HCT116 (cell line): ENCODE measurements around the gene SEPTIN6. TPM values are rescaled to one million over a fixed set of nuclear protein-coding genes. Genes with fewer than 3 reads are reported as not detected.
"Not testable (repeated sequence)": the region's sequence is repeated elsewhere in the genome, so short reads cannot be mapped to it uniquely, and the experiment has no call there.

Experiments
- ATAC-seq: fragments of 200-7000 bp; cut with Tn5 transposase; 2 replicates; pipeline ENCODE4 v1.9.1; 2020; ENCODE audit warnings: mild to moderate bottlenecking, moderate library complexity
- BruUV-seq: library from RNA; stranded (reverse); fragments of 400-500 nt; replicated peaks from 2 replicates; lab custom pipeline; 2021; lab: Mats Ljungman, UMichigan
- CTCF ChIA-PET: fragments of 300-600 bp; sonication (Branson Sonifier 250); formaldehyde crosslinking; loops from one replicate; lab custom pipeline; 2021; ENCODE audit warnings: antibody characterized with exemption; lab: Charles Lee
- POLR2A ChIA-PET: fragments of 300-600, 350-600 bp; sonication (Branson Sonifier 250); formaldehyde crosslinking; loops from one replicate; lab custom pipeline; 2021; ENCODE audit warnings: antibody characterized with exemption; lab: Charles Lee
- RAD21 ChIA-PET, 2 experiments: fragments of 300-600 bp; sonication (Branson Sonifier 250); formaldehyde crosslinking; loops; one replicate each; lab custom pipeline; 2023; ENCODE audit warnings: low total read pairs in 2 of 2; ENCODE audit not compliant: uncharacterized antibody in 2 of 2, unreplicated experiment in 2 of 2, low non-redundant PET in 1 of 2; lab: Charles Lee
- DNase-seq: peaks from one replicate; pipeline ENCODE4 v3.0.0-alpha.2; 2010; ENCODE audit warnings: low read depth, low spot score
- H2AFZ ChIP-seq: fragments of 200-600 bp; shearing (Covaris generic), sonication (generic); 2 replicates; pipeline ENCODE4 v1.6.1; 2017; ENCODE audit warnings: low read depth, mixed run types, mixed read lengths, antibody characterized with exemption, low read length; ENCODE audit not compliant: poor library complexity, severe bottlenecking
- H3K27ac ChIP-seq: 2 replicates; pipeline ENCODE4 v1.5.1; 2012; ENCODE audit warnings: low read depth, low read length
- H3K27me3 ChIP-seq: fragments of 200-600 bp; sonication (generic); 2 replicates; pipeline ENCODE4 v1.6.1; 2016; ENCODE audit warnings: mixed run types, low read length, mixed read lengths; ENCODE audit not compliant: insufficient read depth
- H3K36me3 ChIP-seq, 2 experiments: fragments of 200-500 bp in 1 of 2; fragments of 200-600 bp in 1 of 2; sonication (Bioruptor generic) in 1 of 2; sonication (generic) in 1 of 2; 2 replicates each; pipeline versions ENCODE4 v1.5.1 to v1.6.1; 2014 to 2016; ENCODE audit warnings: low read length in 2 of 2, inconsistent platforms in 1 of 2, mixed read lengths in 1 of 2, mixed run types in 1 of 2; ENCODE audit not compliant: insufficient read depth in 2 of 2, control insufficient read depth in 1 of 2
- H3K4me1 ChIP-seq, 2 experiments: fragments of 200-600 bp in 1 of 2; sonication (generic) in 1 of 2; 2 replicates each; pipeline versions ENCODE4 v1.5.1 to v1.6.1; 2012 to 2017; ENCODE audit warnings: low read length in 2 of 2, inconsistent platforms in 1 of 2, mild to moderate bottlenecking in 1 of 2, mixed read lengths in 1 of 2, mixed run types in 1 of 2, moderate library complexity in 1 of 2; ENCODE audit not compliant: insufficient read depth in 2 of 2, control insufficient read depth in 1 of 2
- H3K4me2 ChIP-seq: fragments of 200-600 bp; sonication (generic); 2 replicates; pipeline ENCODE4 v1.6.1; 2017; ENCODE audit warnings: mixed run types, low read length, mixed read lengths
- H3K4me3 ChIP-seq, 2 experiments: fragments of 200-600 bp in 1 of 2; sonication (generic) in 1 of 2; replicated peaks in 1 of 2; 2 replicates each; pipeline ENCODE4 v1.5.1; 2011 to 2016; ENCODE audit warnings: low read length in 2 of 2, control low read depth in 1 of 2, low read depth in 1 of 2, mild to moderate bottlenecking in 1 of 2, mixed read lengths in 1 of 2, mixed run types in 1 of 2
- H3K79me2 ChIP-seq: fragments of 200-600 bp; sonication (generic); 2 replicates; pipeline ENCODE4 v1.6.1; 2017; ENCODE audit warnings: mild to moderate bottlenecking, mixed run types, low read length, moderate library complexity, mixed read lengths; ENCODE audit not compliant: insufficient read depth
- H3K9ac ChIP-seq: fragments of 200-600 bp; sonication (generic); 2 replicates; pipeline ENCODE4 v1.6.1; 2016; ENCODE audit warnings: low read length, mixed read lengths
- H3K9me2 ChIP-seq: fragments of 200-600 bp; sonication (generic), shearing (Covaris generic); 2 replicates; pipeline ENCODE4 v1.6.1; 2017; ENCODE audit warnings: mixed run types, mild to moderate bottlenecking, moderate library complexity; ENCODE audit not compliant: insufficient read depth
- H3K9me3 ChIP-seq, 2 experiments: fragments of 200-500 bp in 1 of 2; fragments of 200-600 bp in 1 of 2; sonication (Bioruptor generic) in 1 of 2; sonication (generic) in 1 of 2; 2 replicates each; pipeline ENCODE4 v1.6.1; 2014 to 2017; ENCODE audit warnings: low read length in 2 of 2, mixed read lengths in 2 of 2, inconsistent platforms in 1 of 2, low read depth in 1 of 2, mild to moderate bottlenecking in 1 of 2, mixed run types in 1 of 2, moderate library complexity in 1 of 2; ENCODE audit not compliant: control insufficient read depth in 1 of 2, insufficient read depth in 1 of 2
- H4K20me1 ChIP-seq: fragments of 200-600 bp; sonication (generic), shearing (Covaris generic); 2 replicates; pipeline ENCODE4 v1.6.1; 2017; ENCODE audit warnings: mixed run types, mild to moderate bottlenecking, moderate library complexity; ENCODE audit not compliant: insufficient read depth
- EGR1 ChIP-seq: IDR thresholded peaks from 2 replicates; pipeline ENCODE4 v1.6.1; 2012; ENCODE audit warnings: low read depth
- ELF1 ChIP-seq: IDR thresholded peaks from 2 replicates; pipeline ENCODE4 v1.6.1; 2012; ENCODE audit warnings: low read depth, borderline replicate concordance
- EZH2 ChIP-seq: fragments of 200-600 bp; sonication (generic); IDR thresholded peaks from 2 replicates; pipeline ENCODE4 v1.6.1; 2017; ENCODE audit warnings: antibody characterized with exemption, mixed run types
- JUND ChIP-seq: IDR thresholded peaks from 2 replicates; pipeline ENCODE4 v1.6.1; 2012
- POLR2A ChIP-seq: IDR thresholded peaks from 2 replicates; pipeline ENCODE4 v1.7.0; 2011; ENCODE audit warnings: borderline replicate concordance; ENCODE audit not compliant: insufficient read depth, insufficient read length; ENCODE audit errors: extremely low read depth
- POLR2AphosphoS5 ChIP-seq: IDR thresholded peaks from 2 replicates; pipeline ENCODE4 v1.6.1; 2011; ENCODE audit warnings: mild to moderate bottlenecking, low read depth, low read length, moderate library complexity
- SP1 ChIP-seq: IDR thresholded peaks from 2 replicates; pipeline ENCODE4 v1.6.1; 2012; ENCODE audit warnings: low read depth
- ZFX ChIP-seq: fragments of 450-650 bp; IDR thresholded peaks from 2 replicates; pipeline ENCODE4 v1.6.1; 2017
- ZNF274 ChIP-seq: fragments of 200-500 bp; sonication (Bioruptor generic); IDR thresholded peaks from 2 replicates; pipeline ENCODE4 v1.6.1; 2014; ENCODE audit warnings: mild to moderate bottlenecking, low read depth, low read length, inconsistent platforms
- intact Hi-C: fragments of 100-400 bp; cut with micrococcal nuclease; formaldehyde crosslinking; loops from 2 replicates; pipeline ENCODE4 v1.10.0; 2022
- total RNA-seq: library from RNA; stranded (reverse); gene quantifications from one replicate; pipeline ENCODE4 v1.2.1, GENCODE V29; 2021; ENCODE audit not compliant: unreplicated experiment
- TF ChIP-seq, protein P1 (sequence below): IDR thresholded peaks from 2 replicates; pipeline ENCODE4 v1.6.1; 2012; ENCODE audit warnings: low read depth
- TF ChIP-seq, protein P2 (sequence below): IDR thresholded peaks from 2 replicates; pipeline ENCODE4 v1.6.1; 2012

Gene SEPTIN6
- total RNA-seq, 1 experiment from 2014 or later, result 10.8 TPM

DNA sequence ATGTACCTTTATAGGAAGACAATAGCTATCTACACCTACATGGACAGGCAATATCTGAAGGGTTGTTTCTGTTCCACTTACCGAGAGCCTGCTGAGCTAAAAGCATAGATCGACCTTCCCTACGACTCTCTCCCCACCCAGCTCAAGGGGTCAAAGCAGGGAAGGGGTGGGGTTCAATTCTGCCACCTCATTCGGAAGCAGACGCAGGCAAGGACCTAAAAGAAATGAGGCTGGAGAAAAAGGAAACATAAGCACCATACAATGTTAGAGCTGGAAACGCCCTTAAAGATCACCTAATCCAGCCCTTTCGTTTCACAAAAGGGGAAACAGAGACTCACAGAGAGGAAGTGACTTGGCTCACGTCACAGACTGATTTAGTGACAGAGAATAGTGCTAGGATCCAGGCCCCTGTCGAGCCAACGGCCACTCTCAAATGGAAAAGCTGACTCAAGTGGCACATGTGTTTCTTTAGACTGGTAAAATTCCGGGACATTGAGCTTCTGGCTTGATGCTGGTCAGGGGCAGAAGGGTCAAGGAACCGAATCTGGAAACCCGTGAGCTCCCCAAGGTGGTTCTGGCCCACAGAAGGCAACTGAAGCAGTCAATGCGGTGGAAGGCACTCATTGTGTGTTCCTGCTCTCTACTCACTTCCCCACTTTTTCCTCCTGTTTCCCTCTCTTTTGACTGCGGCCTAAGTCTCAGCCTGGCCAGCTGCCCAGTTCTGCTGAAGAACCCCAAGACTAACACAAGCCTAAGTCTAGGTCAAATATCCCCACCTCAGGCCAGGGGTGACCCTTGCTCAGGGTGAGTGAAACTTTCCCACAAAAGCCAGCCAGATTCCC lies 7.5 kb downstream of the SEPTIN6 start:
- no peaks in the 10 kb centered on the region for H3K27me3 ChIP-seq
- no peaks in the 10 kb centered on the region for H3K9me2 ChIP-seq
- H3K27ac ChIP-seq, result no peak overlapping the region
- no peaks in the 10 kb centered on the region for H3K36me3 ChIP-seq
- no peaks in the 10 kb centered on the region for H3K79me2 ChIP-seq
- BruUV-seq, result no TSS peak
- POLR2A ChIA-PET, result no interaction called here
- CTCF ChIA-PET, result no interaction called here
- H3K9ac ChIP-seq, result no peak overlapping the region
- intact Hi-C loops, result no loop called here
- no peak overlapping the region for H3K4me2 ChIP-seq
- no peaks in the 10 kb centered on the region for H4K20me1 ChIP-seq
- H3K4me3 ChIP-seq, result no peak overlapping the region
- TF ChIP-seq, protein P1, sequence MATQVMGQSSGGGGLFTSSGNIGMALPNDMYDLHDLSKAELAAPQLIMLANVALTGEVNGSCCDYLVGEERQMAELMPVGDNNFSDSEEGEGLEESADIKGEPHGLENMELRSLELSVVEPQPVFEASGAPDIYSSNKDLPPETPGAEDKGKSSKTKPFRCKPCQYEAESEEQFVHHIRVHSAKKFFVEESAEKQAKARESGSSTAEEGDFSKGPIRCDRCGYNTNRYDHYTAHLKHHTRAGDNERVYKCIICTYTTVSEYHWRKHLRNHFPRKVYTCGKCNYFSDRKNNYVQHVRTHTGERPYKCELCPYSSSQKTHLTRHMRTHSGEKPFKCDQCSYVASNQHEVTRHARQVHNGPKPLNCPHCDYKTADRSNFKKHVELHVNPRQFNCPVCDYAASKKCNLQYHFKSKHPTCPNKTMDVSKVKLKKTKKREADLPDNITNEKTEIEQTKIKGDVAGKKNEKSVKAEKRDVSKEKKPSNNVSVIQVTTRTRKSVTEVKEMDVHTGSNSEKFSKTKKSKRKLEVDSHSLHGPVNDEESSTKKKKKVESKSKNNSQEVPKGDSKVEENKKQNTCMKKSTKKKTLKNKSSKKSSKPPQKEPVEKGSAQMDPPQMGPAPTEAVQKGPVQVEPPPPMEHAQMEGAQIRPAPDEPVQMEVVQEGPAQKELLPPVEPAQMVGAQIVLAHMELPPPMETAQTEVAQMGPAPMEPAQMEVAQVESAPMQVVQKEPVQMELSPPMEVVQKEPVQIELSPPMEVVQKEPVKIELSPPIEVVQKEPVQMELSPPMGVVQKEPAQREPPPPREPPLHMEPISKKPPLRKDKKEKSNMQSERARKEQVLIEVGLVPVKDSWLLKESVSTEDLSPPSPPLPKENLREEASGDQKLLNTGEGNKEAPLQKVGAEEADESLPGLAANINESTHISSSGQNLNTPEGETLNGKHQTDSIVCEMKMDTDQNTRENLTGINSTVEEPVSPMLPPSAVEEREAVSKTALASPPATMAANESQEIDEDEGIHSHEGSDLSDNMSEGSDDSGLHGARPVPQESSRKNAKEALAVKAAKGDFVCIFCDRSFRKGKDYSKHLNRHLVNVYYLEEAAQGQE, result no peak
- TF ChIP-seq EGR1, result no peak
- no peak for TF ChIP-seq ZFX
- TF ChIP-seq, protein P2, sequence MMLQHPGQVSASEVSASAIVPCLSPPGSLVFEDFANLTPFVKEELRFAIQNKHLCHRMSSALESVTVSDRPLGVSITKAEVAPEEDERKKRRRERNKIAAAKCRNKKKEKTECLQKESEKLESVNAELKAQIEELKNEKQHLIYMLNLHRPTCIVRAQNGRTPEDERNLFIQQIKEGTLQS, result no peak
- no peak overlapping the region for H2AFZ ChIP-seq
- no peaks in the 10 kb centered on the region for H3K4me1 ChIP-seq
- DNase-seq, result no peak
- no peaks in the 10 kb centered on the region for H3K9me3 ChIP-seq
- RAD21 ChIA-PET, result no interaction called here
- no peak for ATAC-seq

DNA sequence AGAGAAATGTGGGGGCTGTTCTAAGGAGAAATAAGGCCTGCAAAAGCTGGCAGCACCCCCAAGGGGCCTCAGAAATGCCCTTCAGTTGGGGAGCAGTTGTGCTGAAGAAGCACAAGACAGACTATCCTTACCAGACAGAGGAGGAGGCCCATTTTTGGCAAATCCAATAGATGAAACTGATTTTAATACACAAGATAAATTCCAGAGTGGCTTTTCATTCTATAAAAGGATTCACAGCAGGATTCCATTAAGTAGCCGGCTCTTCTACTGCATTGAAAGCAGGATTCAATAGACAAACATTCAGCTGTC lies 8.1 kb downstream of the SEPTIN6 start:
- no peaks in the 10 kb centered on the region for H3K9me2 ChIP-seq
- no peaks in the 10 kb centered on the region for H3K36me3 ChIP-seq
- H3K27me3 ChIP-seq, result no peaks in the 10 kb centered on the region
- no peaks in the 10 kb centered on the region for H3K4me1 ChIP-seq
- no peak overlapping the region for H3K9ac ChIP-seq
- no peaks in the 10 kb centered on the region for H4K20me1 ChIP-seq
- ATAC-seq, result no peak
- H3K9me3 ChIP-seq, result no peaks in the 10 kb centered on the region
- ChIA-PET CTCF (no interaction called here), POLR2A (no interaction called here), RAD21 (no interaction called here)
- H3K4me3 ChIP-seq, result no peak overlapping the region
- BruUV-seq, result no TSS peak
- no peak for DNase-seq
- H3K79me2 ChIP-seq, result no peaks in the 10 kb centered on the region
- no peak overlapping the region for H3K27ac ChIP-seq
- intact Hi-C loops, result no loop called here
- no peak overlapping the region for H3K4me2 ChIP-seq
- H2AFZ ChIP-seq, result no peak overlapping the region
- no peak for TF ChIP-seq POLR2AphosphoS5
- TF ChIP-seq ZFX, result no peak
- no peak for TF ChIP-seq JUND
- no peak for TF ChIP-seq ELF1
- no peak for TF ChIP-seq SP1
- TF ChIP-seq, protein P2, result no peak
- no peak for TF ChIP-seq EZH2
- no peak for TF ChIP-seq POLR2A
- no peak for TF ChIP-seq ZNF274

DNA sequence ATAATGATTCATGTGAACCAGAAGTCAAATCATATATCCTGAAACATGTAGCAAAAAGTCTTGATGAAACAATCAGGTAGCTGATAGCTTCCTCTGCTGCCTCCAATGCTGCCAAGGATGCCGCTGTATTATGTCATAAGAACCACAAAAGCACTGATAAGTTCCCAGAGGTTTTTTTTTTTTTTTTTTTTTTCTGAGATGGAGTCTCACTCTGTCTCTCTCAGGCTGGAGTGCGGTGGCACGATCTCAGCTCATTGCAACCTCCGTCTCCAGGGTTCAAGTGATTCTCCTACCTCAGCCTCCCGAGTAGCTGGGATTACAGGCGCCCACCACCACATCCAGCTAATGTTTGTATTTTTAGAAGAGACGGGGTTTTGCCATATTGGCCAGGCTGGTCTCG lies 8.7 kb downstream of the SEPTIN6 start:
- CTCF ChIA-PET, BruUV-seq, H4K20me1 ChIP-seq, H3K4me2 ChIP-seq, H3K9me3 ChIP-seq, H3K4me3 ChIP-seq, H3K9me2 ChIP-seq, H2AFZ ChIP-seq, H3K9ac ChIP-seq, H3K4me1 ChIP-seq, H3K27me3 ChIP-seq, H3K27ac ChIP-seq, ATAC-seq, H3K79me2 ChIP-seq, DNase-seq, intact Hi-C loops, RAD21 ChIA-PET, H3K36me3 ChIP-seq: not testable (repeated sequence)
- POLR2A ChIA-PET, result interaction anchor here (0.9 kb wide), 1 partner anchor 9 kb away, joined by 3 read pairs; the partner anchor contains the start of gene SEPTIN6
